Liver (tissue), 9 donors: Measurements from ENCODE around the gene MTERF1. TPM values are rescaled to one million over a fixed set of nuclear protein-coding genes. Genes with fewer than 3 reads are reported as not detected.

Source experiments
- DNase-seq: peaks from one replicate; pipeline ENCODE4 v3.0.0-alpha.2; 2017; ENCODE audit warnings: low spot score
- H3K27ac ChIP-seq, 2 donors: one replicate each; pipeline ENCODE4 v1.7.0; 2013; ENCODE audit warnings: inconsistent platforms in 2 of 2, low read length in 2 of 2, control low read depth in 1 of 2, low read depth in 1 of 2, mild to moderate bottlenecking in 1 of 2
- H3K27me3 ChIP-seq, 4 donors: one replicate each; pipeline versions ENCODE4 v1.6.1 to v1.7.0; 2013; ENCODE audit warnings: low read length in 3 of 4, inconsistent platforms in 1 of 4, mild to moderate bottlenecking in 1 of 4, moderate library complexity in 1 of 4; ENCODE audit not compliant: control insufficient read depth in 4 of 4, insufficient read depth in 4 of 4
- H3K36me3 ChIP-seq, 4 donors: one replicate each; pipeline versions ENCODE4 v1.6.1 to v1.7.0; 2013; ENCODE audit warnings: low read length in 3 of 4, mild to moderate bottlenecking in 3 of 4, low read depth in 1 of 4, moderate library complexity in 1 of 4; ENCODE audit not compliant: control insufficient read depth in 4 of 4, insufficient read depth in 3 of 4
- H3K4me1 ChIP-seq, 4 donors: one replicate each; pipeline versions ENCODE4 v1.6.1 to v1.7.0; 2013; ENCODE audit warnings: low read length in 3 of 4, mild to moderate bottlenecking in 3 of 4, moderate library complexity in 1 of 4; ENCODE audit not compliant: control insufficient read depth in 4 of 4, insufficient read depth in 4 of 4
- H3K4me3 ChIP-seq, 3 donors: one replicate each; pipeline versions ENCODE4 v1.6.1 to v1.7.0; 2013; ENCODE audit warnings: low read length in 3 of 3, control low read depth in 1 of 3, low read depth in 1 of 3, mild to moderate bottlenecking in 1 of 3
- H3K9ac ChIP-seq, 2 donors: one replicate each; pipeline ENCODE4 v1.7.0; 2013; ENCODE audit warnings: low read length in 2 of 2, mild to moderate bottlenecking in 2 of 2, moderate library complexity in 2 of 2, control low read depth in 1 of 2, low read depth in 1 of 2
- H3K9me3 ChIP-seq, 4 donors: one replicate each; pipeline versions ENCODE4 v1.6.1 to v1.7.0; 2013; ENCODE audit warnings: low read length in 3 of 4; ENCODE audit not compliant: control insufficient read depth in 4 of 4
- ATF3 ChIP-seq: IDR thresholded peaks from 2 replicates; pipeline ENCODE4 v1.6.1; 2016; ENCODE audit warnings: antibody characterized with exemption
- FOXA1 ChIP-seq: IDR thresholded peaks from 2 replicates; pipeline ENCODE4 v1.6.1; 2016; ENCODE audit warnings: antibody characterized with exemption
- FOXA2 ChIP-seq: IDR thresholded peaks from 2 replicates; pipeline ENCODE4 v1.6.1; 2016; ENCODE audit warnings: antibody characterized with exemption
- GABPA ChIP-seq, 2 donors: IDR thresholded peaks in 1 of 2; conservative IDR thresholded peaks in 1 of 2; 2 replicates each; pipeline ENCODE4 v1.6.1; 2016; ENCODE audit warnings: antibody characterized with exemption in 2 of 2, mild to moderate bottlenecking in 1 of 2, moderate library complexity in 1 of 2
- HNF4A ChIP-seq, 2 donors: conservative IDR thresholded peaks; 2 replicates each; pipeline ENCODE4 v1.6.1; 2016; ENCODE audit warnings: antibody characterized with exemption in 2 of 2, mild to moderate bottlenecking in 2 of 2
- HNF4G ChIP-seq: IDR thresholded peaks from 2 replicates; pipeline ENCODE4 v1.6.1; 2016; ENCODE audit warnings: antibody characterized with exemption
- JUND ChIP-seq, 2 donors: IDR thresholded peaks; 2 replicates each; pipeline ENCODE4 v1.6.1; 2016; ENCODE audit warnings: antibody characterized with exemption in 2 of 2
- NR2F2 ChIP-seq: IDR thresholded peaks from 2 replicates; pipeline ENCODE4 v1.6.1; 2016; ENCODE audit warnings: antibody characterized with exemption
- RAD21 ChIP-seq, 2 donors: IDR thresholded peaks; 2 replicates each; pipeline ENCODE4 v1.6.1; 2016; ENCODE audit warnings: antibody characterized with exemption in 2 of 2, mild to moderate bottlenecking in 2 of 2
- RXRA ChIP-seq, 2 donors: IDR thresholded peaks; 2 replicates each; pipeline ENCODE4 v1.6.1; 2017 to 2018; ENCODE audit warnings: antibody characterized with exemption in 2 of 2, mild to moderate bottlenecking in 1 of 2
- SP1 ChIP-seq: IDR thresholded peaks from 2 replicates; pipeline ENCODE4 v1.6.1; 2018; ENCODE audit warnings: antibody characterized with exemption, mild to moderate bottlenecking
- TAF1 ChIP-seq: conservative IDR thresholded peaks from 2 replicates; pipeline ENCODE4 v1.6.1; 2016; ENCODE audit warnings: antibody characterized with exemption, mild to moderate bottlenecking
- YY1 ChIP-seq: IDR thresholded peaks from 2 replicates; pipeline ENCODE4 v1.6.1; 2016; ENCODE audit warnings: antibody characterized with exemption, mild to moderate bottlenecking
- ZBTB33 ChIP-seq: IDR thresholded peaks from 2 replicates; pipeline ENCODE4 v1.6.1; 2016; ENCODE audit warnings: antibody characterized with exemption
- WGBS: extraction: QIAGEN DNeasy Blood & Tissue Kit; methylation state at CpG from one replicate; pipeline ENCODE4 v1.1.7; 2013; 5-methylcytosine and 5-hydroxymethylcytosine counted together
- polyA plus RNA-seq, 2 donors: library from polyadenylated mRNA; stranded (reverse) in 1 of 2; unstranded in 1 of 2; fragments of 200-250 nt in 1 of 2; fragments of >200 nt in 1 of 2; fragmentation: Nextera tagmentation in 1 of 2; extraction: Ambion mirVana in 1 of 2; gene quantifications; one replicate each; pipeline versions ENCODE4 v1.2.1 to v1.2.3, GENCODE V29; 2013 to 2015
- total RNA-seq, 2 donors: library from RNA; depleted of rRNA; stranded (reverse); fragments of >200 nt; gene quantifications; one replicate each; pipeline ENCODE4 v1.2.3, GENCODE V29; 2014
- TF ChIP-seq, protein P1 (sequence below): IDR thresholded peaks from 2 replicates; pipeline ENCODE4 v1.6.1; 2016; ENCODE audit warnings: antibody characterized with exemption, mild to moderate bottlenecking
- TF ChIP-seq, protein P2 (sequence below): IDR thresholded peaks from 2 replicates; pipeline ENCODE4 v1.6.1; 2016; ENCODE audit warnings: antibody characterized with exemption
- TF ChIP-seq, protein P3 (sequence below): fragments of 150-350 bp; IDR thresholded peaks from 2 replicates; pipeline ENCODE4 v1.5.1; 2017; ENCODE audit warnings: improper control_type of control experiment, low read depth, low read length; ENCODE audit not compliant: missing input control
- donor health status: healthy.
- donor health status: healthy.
- donor health status: healthy.
- donor health status: healthy.
- donor health status: healthy.

MTERF1 gene
- total and polyA plus RNA-seq, 4 donors: 5.8 to 9.1 (median 6.4) TPM

DNA sequence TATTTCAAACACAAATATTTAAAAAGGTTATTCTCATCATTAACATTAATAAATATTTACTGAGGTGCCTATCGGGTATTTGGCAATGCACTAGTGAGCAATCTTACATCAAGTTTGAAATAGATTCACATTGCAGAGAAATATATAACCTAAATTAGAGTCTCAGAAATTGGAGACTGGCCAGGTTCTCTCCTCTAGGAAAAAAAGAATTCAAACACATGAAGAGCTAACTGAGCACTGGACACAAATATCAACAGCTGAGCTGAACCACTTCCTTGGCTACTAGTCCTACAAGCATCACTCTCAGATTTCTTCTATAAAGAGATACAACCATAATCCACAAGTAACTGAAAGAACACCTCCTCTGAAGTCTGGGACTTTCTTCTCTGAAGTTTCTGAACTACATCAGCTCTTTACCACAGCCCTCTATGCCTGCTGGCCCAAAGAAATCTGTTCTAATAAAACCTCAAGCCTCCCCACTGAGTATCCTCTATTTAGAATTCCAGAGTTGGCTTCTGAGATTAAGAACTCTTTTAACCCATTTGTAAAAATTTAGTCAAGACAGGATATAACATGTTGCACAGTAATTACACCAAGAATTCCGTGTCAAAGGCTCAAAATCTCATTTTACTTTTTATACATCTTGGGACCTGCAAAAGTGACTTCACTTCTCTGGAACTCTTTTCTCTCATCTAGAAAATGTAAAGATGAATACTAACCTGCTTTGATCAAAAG lies 45.2 kb downstream of the MTERF1 start:
- Histone ChIP-seq H3K36me3 (no peaks in the 10 kb centered on the region), H3K9ac (no peak overlapping the region), H3K4me1 (no peaks in the 10 kb centered on the region), H3K27ac (no peak overlapping the region), H3K4me3 (no peak overlapping the region), H3K27me3 (no peaks in the 10 kb centered on the region), H3K9me3 (no peaks in the 10 kb centered on the region)
- 74% methylated on average over 2 of the region's 2 CpGs for WGBS
- TF ChIP-seq FOXA1 (no peak), ATF3 (no peak), GABPA (IDR thresholded peaks at IDR 0.05 in 1 of 2, conservative IDR thresholded peaks at IDR 0.05 in 1 of 2) (no peak), TAF1 (no peak), SP1 (no peak), HNF4A (conservative IDR thresholded peaks at IDR 0.05) (no peak)
- DNase-seq: no peak

GRCh38 chr7:91832493-91833045 lies 47.9 kb downstream of the MTERF1 start:
- Histone ChIP-seq H3K36me3 (no peaks in the 10 kb centered on the region), H3K9ac (no peak overlapping the region), H3K9me3 (no peaks in the 10 kb centered on the region), H3K4me1 (no peaks in the 10 kb centered on the region), H3K27me3 (no peaks in the 10 kb centered on the region), H3K27ac (no peak overlapping the region), H3K4me3 (no peak overlapping the region)
- no peak for TF ChIP-seq NR2F2
- no peak for TF ChIP-seq SP1
- TF ChIP-seq YY1: no peak
- no peak for TF ChIP-seq HNF4G
- TF ChIP-seq RXRA (IDR thresholded peaks at IDR 0.05): no peak
- TF ChIP-seq, protein P1, sequence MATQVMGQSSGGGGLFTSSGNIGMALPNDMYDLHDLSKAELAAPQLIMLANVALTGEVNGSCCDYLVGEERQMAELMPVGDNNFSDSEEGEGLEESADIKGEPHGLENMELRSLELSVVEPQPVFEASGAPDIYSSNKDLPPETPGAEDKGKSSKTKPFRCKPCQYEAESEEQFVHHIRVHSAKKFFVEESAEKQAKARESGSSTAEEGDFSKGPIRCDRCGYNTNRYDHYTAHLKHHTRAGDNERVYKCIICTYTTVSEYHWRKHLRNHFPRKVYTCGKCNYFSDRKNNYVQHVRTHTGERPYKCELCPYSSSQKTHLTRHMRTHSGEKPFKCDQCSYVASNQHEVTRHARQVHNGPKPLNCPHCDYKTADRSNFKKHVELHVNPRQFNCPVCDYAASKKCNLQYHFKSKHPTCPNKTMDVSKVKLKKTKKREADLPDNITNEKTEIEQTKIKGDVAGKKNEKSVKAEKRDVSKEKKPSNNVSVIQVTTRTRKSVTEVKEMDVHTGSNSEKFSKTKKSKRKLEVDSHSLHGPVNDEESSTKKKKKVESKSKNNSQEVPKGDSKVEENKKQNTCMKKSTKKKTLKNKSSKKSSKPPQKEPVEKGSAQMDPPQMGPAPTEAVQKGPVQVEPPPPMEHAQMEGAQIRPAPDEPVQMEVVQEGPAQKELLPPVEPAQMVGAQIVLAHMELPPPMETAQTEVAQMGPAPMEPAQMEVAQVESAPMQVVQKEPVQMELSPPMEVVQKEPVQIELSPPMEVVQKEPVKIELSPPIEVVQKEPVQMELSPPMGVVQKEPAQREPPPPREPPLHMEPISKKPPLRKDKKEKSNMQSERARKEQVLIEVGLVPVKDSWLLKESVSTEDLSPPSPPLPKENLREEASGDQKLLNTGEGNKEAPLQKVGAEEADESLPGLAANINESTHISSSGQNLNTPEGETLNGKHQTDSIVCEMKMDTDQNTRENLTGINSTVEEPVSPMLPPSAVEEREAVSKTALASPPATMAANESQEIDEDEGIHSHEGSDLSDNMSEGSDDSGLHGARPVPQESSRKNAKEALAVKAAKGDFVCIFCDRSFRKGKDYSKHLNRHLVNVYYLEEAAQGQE: no peak
- TF ChIP-seq JUND (IDR thresholded peaks at IDR 0.05): no peak
- TF ChIP-seq FOXA1: no peak
- no peak for TF ChIP-seq ZBTB33
- TF ChIP-seq RAD21 (IDR thresholded peaks at IDR 0.05): no peak
- no peak for TF ChIP-seq GABPA (IDR thresholded peaks at IDR 0.05 in 1 of 2, conservative IDR thresholded peaks at IDR 0.05 in 1 of 2)
- no peak for TF ChIP-seq HNF4A (conservative IDR thresholded peaks at IDR 0.05)
- TF ChIP-seq, protein P2, sequence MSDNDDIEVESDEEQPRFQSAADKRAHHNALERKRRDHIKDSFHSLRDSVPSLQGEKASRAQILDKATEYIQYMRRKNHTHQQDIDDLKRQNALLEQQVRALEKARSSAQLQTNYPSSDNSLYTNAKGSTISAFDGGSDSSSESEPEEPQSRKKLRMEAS: no peak
- TF ChIP-seq, protein P3, sequence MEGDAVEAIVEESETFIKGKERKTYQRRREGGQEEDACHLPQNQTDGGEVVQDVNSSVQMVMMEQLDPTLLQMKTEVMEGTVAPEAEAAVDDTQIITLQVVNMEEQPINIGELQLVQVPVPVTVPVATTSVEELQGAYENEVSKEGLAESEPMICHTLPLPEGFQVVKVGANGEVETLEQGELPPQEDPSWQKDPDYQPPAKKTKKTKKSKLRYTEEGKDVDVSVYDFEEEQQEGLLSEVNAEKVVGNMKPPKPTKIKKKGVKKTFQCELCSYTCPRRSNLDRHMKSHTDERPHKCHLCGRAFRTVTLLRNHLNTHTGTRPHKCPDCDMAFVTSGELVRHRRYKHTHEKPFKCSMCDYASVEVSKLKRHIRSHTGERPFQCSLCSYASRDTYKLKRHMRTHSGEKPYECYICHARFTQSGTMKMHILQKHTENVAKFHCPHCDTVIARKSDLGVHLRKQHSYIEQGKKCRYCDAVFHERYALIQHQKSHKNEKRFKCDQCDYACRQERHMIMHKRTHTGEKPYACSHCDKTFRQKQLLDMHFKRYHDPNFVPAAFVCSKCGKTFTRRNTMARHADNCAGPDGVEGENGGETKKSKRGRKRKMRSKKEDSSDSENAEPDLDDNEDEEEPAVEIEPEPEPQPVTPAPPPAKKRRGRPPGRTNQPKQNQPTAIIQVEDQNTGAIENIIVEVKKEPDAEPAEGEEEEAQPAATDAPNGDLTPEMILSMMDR: no peak
- no peak for TF ChIP-seq FOXA2
- WGBS: 86% methylated on average over 7 of the region's 7 CpGs
- no peak for DNase-seq
